Right renal pelvis (tissue), 4 donors: ENCODE results near the gene GGT5. TPM values are rescaled to one million over a fixed set of nuclear protein-coding genes. Genes with fewer than 3 reads are reported as not detected.
"Not testable (repeated sequence)": the region's sequence is repeated elsewhere in the genome, so short reads cannot be mapped to it uniquely, and the experiment has no call there.

Experiments
- DNase-seq, 4 donors: peaks; one replicate each; pipeline ENCODE4 v3.0.0-alpha.2; 2013; ENCODE audit warnings: low read depth in 4 of 4, low spot score in 3 of 4, missing footprints in 1 of 4
- polyA plus RNA-seq, 4 donors: library from polyadenylated mRNA; unstranded; fragments of 120-200 nt; gene quantifications; one replicate each; pipeline ENCODE4 v1.2.1, GENCODE V29; 2013; ENCODE audit not compliant: insufficient read length in 4 of 4

Gene GGT5
- polyA plus RNA-seq, 4 donors: 16.2 to 16.8 (median 16.6) TPM

DNA sequence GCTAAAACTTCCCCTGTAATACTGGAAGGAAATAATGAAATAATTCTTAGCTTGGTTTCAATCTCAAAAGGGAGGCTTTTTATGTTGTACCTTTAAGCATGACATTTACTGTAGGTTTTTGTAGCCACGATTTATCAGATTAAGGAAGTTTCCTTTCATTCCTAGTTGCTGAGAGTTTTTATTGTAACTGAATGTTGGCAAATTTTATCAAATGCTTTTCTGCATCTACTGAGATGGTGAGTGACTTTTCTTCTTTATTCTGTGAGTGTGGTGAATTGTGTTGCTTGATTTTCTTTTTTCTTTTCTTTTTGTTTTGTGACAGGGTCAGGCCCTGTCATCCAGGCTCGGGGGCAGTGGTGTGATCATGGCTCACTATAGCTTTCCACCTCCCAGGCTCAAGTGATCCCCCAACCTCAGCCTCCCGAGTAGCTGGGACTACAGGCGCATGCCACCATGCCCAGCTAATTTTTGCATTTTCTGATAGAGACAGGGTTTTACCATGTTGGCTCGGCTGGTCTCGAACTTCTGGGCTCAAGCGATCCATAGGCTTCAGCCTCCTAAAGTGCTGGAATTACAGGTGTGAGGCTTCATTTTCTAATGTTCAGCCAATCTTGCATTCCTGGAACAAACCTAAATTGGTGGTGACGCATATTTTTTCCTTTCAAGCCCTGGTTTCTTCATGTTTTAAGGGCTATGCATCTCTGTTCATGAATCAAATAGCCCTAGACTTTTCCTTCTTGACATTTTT lies 37.4 kb downstream of the GGT5 start:
- no peak for DNase-seq

DNA sequence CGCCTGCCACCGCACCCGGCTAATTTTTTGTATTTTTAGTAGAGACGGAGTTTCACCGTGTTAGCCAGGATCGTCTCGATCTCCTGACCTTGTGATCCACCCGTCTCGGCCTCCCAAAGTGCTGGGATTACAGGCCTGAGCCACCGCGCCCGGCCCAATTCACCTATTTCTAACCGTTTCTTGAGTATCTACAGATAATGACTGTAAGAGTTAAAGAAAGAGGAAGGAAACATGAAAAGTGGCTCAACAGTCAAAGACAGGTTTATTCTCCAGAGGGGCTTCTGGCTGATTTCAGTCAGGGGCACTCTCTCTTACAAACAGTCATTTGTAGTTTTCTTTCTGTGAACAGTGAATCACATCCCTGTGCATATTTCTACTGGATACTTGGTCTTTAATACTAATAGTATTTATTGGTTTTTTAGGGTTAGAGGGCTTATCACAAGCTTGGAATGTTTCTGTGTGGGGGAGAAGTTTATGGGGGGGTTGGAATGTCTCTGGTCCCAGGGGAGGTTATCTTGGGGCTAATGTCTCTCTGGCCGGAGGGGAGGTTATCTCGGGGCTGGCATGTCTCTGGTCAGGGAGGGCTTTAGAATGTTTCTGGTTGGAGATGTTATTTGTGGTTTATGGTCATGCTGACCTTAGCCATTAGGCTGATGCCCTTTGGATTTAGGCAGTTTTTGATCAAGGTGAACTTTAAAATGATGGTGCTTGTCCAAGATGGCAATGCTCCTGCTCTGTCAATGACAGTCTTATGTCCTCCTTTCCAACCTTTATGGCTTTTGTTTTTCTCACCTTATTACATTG lies 38.2 kb downstream of the GGT5 start:
- DNase-seq: not testable (repeated sequence)

DNA sequence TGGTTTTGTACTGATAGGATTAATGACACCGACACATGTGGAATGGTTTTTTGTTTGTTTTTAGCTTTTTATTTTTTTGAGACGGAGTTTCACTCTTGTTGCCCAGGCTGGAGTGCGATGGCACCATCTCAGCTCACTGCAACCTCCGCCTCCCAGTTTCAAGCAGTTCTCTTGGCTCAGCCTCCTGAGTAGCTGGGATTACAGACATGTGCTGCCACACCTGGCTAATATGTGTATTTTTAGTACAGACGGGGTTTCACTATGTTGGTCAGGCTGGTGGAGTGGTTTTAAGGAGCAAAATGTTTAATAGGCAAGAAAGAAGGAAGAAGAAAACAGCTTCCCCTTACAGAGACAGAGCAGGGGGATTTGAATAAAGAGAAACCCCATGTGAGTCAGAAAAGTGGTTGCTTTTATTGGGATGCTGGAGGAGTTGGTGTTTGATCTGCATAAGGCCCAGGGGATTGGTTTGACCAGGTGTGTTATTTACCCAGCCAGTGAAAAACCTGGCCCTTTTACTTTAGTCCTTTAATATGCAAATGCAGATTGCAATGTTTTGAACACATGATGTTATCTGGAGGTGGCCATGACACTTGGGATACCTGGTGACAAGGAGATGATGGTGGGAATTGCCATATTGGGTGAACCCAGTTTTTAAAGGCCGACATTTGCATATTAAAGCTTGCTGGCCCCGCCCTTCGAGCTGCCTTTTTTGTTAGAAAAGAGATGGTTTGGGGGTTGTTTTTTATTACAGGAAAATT lies 39.3 kb downstream of the GGT5 start:
- DNase-seq: no peak

- not testable (repeated sequence) for DNase-seq
These were observed 41.0 kb downstream of the GGT5 start for GRCh38 chr22:24203856-24204255.

DNA sequence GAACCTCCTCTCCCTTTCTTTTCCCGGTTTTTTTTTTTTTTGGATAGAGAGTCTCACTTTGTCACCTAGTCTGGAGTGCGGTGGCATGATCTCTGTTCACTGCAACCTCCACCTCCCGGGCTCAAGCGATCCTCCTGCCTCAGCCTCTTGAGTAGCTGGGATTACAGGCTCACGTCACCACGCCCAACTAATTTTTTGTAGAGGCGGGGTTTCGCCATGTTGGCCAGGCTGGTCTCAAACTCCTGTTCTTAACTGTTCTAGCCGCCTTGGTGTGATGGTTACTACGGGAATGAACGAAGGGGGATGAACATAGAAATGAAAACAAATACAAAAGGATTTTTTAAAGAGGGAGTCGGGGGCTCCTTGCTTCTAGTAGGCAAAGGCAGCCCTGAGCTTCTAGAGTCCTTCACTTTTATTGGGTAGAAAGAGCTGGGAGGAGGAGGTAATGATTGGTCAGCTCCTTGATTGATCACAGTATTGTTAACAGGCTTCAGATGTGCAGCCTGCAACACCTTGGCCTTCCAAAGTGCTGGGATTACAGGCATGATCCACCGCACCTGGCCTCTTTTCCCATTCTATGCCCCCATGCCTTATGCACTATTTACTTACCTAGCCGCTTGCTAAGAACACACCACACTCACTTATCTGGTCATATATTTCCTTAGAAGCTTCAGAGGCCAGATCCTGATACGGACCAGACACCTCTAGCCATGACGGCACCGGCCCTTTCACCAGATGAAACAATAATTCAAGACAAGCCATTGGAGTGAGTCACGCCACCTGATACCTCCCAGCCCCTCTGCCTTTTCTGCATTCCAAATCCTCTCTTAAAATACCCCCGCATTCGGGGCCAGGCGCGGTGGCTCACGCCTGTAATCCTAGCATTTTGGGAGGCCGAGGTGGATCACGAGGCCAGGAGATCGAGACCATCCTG lies 42.9 kb downstream of the GGT5 start:
- DNase-seq: no peak

- DNase-seq: no peak
These were observed 44.2 kb downstream of the GGT5 start for GRCh38 chr22:24200619-24201212.

DNA sequence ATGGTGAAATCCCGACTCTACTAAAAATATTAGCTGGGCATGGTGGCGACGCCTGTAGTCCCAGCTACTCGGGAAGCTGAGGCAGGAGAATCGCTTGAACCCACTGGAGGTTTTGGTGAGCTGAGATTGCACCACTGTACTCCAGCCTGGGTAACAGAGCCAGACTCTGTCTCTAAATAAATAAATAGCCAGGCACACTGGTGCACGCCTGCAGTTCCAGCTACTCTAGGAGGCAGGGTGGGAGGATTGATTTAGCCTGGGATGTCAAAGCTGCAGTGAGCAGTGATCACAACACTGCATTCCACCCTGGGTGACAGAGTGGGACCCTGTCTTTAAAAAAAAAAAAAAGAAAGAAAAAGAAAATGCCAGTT lies 46.2 kb downstream of the GGT5 start:
- no peak for DNase-seq

DNA sequence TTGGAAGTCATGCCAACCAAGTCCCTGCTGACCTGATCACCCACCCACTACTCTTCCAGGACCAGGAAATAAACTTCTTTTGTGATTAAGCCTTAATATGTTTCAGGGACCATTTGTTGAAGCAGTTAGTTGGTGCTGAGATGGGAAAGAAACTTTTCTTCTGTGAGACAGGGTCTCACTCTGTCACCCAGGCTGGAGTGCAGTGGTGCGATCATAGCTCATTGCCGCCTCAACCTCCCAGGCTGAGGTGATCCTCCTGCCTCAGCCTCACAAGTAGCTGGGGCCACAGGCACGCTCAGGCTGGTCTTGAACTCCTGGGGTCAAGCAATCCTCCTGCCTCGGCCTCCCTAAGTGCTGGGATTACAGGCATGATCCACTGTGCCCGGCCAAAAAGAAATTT lies 53.0 kb downstream of the GGT5 start:
- DNase-seq: no peak

DNA sequence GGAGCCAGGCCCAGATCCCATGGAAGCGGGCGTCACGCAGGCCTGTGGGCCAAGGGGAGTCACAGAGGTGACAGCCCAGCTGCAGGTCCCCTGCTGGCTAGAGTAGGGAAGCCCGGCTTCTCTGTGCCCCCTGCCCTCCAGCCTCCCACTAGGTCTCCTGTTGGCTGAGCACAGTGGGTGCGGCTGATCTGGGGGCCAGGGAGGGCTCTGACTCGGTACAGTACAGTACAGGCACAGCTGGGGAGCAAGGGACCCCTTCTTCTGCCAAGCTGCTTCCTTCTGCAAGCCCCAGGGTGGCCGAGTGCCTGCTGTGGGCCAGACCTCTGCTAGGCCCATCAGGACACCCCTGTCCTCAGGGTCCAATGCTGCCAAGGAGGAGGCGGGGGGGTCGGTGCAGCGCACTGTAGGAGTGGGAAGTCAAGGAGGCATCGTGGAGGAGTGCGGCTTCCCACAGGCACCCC lies 53.5 kb downstream of the GGT5 start:
- DNase-seq: no peak

- DNase-seq: no peak
These were observed 54.2 kb downstream of the GGT5 start for GRCh38 chr22:24190596-24191208.

DNA sequence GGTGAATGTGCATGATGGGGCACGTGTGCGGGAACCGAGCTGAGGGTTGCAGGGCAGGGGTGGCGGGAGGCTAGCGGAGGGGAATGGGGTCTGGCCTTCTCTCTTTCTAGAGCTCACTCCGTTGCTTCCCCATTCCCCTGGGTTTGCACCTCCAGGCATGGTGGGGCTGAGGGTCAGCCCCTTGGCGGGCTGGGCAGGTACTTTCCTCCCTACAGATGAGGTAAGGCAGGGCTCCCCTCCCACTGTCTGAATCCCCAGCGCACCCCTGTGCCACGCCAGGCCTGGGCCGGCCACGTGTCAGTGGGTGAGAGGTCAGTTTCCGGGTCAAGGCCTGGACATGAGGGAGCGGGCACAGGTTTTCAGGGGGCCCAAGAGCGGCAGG lies 54.7 kb downstream of the GGT5 start:
- DNase-seq: no peak

DNA sequence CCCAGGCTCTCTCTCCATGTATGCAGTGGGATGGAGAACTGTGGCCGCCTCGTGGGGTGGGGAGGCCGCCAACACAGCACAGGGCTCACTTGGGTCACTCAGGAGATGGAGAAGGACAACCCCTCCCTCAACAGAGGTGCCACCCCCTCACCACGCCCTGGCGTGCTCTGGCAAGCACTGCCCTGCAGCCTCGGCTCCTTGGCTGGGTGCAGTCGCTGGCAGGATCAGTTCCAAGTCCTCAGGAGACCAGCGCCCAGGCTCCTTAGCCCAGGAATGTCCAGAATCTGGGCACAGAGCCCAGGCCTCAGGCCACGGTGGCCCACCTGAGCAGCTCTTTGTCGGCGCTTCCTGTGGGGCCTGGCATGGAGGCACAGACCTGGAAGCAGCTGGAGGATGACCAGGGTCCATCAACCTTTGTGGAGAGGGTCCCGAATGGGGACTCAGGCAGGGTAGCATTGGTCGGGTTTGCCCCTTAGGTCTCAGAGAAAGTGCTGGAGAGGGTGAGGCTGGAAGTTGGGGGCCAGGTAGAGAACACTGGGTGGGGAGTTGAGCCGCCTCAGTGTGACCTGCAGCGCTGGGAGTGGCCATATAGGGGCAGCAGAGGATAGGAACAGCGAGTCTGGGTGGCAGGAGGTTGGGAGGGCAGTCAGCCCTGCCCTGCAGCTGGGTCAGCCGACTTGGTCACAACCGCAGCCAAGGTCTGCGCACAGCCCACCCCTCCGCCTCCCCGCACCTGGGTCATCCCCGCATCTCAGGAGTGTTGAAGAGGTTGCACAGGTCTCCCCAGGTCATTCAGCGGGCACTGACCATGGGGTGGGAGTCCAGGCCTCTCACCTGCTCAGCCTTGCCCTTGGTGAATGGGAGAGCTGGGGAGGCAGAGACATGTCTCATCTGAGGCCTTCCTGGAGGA lies 55.4 kb downstream of the GGT5 start:
- DNase-seq: peak in 2 of 4 donors; percentile 31 to 46

DNA sequence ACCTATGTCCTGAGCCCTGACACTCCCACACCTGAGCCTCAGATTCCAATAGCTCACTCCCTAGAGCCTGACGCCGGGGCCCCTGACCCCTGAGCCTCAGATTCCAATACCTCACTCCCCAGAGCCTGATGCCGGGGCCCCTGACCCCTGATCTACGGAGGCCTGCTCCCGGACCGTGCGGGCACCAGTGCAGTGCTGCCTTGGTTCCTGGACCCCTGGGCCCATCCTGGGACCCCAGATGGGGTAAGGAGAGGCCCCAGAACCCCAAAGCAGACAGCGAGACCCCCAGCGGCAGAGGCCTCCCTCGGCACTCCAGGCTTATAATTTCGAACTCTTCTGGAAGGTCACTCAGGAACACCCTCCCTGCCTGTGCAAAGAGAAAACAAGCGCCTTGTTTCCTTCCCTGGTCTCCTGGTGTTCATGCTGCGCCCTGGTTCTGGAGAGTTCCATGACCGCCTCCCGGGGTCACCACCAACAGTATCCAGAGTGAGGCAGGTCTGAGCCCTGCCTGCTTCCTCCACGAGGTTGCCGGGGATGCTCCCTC lies 56.1 kb downstream of the GGT5 start:
- no peak for DNase-seq

DNA sequence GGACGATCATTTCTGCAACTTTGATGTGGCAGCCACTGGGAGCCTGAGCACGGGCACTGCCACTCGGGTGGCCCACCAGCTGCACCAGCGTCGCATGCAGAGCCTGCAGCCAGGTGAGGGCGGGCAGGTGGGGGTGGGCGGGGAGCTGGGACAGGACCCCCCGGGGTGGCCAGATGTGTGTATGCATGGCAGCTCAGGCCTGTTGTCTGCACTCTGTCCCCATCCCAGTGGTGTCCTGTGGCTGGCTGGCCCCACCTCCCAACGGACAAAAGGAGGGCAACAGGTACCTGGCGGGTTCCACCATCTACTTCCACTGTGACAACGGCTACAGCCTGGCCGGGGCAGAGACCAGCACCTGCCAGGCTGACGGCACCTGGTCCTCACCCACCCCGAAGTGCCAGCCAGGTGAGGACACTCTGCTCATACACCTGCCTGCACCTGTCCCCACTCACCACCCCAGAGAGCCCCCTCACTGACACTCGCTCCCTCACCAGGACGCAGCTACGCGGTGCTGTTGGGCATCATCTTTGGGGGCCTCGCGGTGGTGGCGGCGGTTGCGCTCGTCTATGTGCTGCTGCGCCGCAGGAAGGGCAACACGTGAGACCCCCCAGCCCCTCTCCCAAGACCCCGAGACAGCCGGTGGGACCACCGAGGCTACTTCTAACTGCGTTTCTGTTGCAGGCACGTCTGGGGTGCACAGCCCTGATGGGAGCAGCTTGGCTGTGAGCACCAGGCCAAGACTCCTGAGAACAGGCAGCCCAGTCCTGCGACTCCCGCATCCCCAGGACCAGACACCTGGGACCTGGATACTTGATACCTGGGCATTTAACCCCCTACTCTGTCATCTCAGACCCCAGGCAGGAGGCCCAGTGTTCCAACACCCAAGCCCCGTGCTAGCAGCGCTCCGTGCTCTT lies 56.9 kb downstream of the GGT5 start:
- no peak for DNase-seq

- no peak for DNase-seq
These were observed 57.8 kb downstream of the GGT5 start for GRCh38 chr22:24186892-24187670.

DNA sequence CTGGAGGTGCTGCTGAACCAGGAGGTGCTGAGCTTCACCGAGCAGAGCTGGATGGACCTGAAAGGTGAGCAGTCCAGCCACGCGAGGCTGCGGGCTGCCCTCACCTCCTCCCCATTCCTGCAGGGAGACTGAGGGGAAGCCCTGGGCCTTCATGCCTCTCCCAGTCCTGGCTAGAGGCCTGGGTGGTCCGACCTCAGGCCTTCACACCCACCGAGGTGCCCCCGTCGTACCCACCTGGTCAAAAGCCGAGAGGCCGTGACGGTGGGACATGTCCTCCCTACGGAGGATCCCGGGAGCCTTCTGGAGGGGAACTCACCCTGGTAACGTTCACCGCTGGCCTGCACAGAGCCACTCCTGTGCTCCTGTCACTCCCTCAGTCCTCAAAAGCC lies 58.5 kb downstream of the GGT5 start:
- no peak for DNase-seq
